B cell (primary cell): Measurements from ENCODE around the gene DLST. TPM values are rescaled to one million over a fixed set of nuclear protein-coding genes. Genes with fewer than 3 reads are reported as not detected.

Source experiments
- ATAC-seq: fragments of 200-7000 bp; cut with Tn5 transposase; one replicate; pipeline ENCODE4 v1.10.0; 2021; ENCODE audit warnings: low read depth, mild to moderate bottlenecking, moderate number of reproducible peaks, moderate library complexity
- CTCF ChIA-PET: fragments of 350-600 bp; sonication (Branson Sonifier 250); formaldehyde crosslinking; loops from one replicate; lab custom pipeline; 2021; ENCODE audit warnings: antibody characterized with exemption, inconsistent platforms; lab: Charles Lee
- POLR2A ChIA-PET: fragments of 350-600 bp; sonication (Branson Sonifier 250); formaldehyde crosslinking; loops from one replicate; lab custom pipeline; 2021; ENCODE audit warnings: antibody characterized with exemption; lab: Charles Lee
- DNase-seq: peaks from one replicate; pipeline ENCODE4 v3.0.0; 2013
- H2AFZ ChIP-seq: 2 replicates; pipeline ENCODE4 v1.6.1; 2012; ENCODE audit warnings: mild to moderate bottlenecking, low read depth, low read length; ENCODE audit not compliant: insufficient read depth, poor library complexity, severe bottlenecking
- H3K27ac ChIP-seq, 2 donors: 1 replicate in 1 of 2; 2 replicates in 1 of 2; pipeline ENCODE4 v1.5.1; 2012 to 2013; ENCODE audit warnings: low read length in 2 of 2, mild to moderate bottlenecking in 2 of 2, moderate library complexity in 1 of 2
- H3K27me3 ChIP-seq, 4 experiments: fragments of 200-600 bp in 1 of 4; sonication (generic) in 1 of 4; replicated peaks in 1 of 4; 1 replicate in 2 of 4; 2 replicates in 2 of 4; pipeline versions ENCODE4 v1.6.1 to v1.7.0; 2013 to 2016; ENCODE audit warnings: low read length in 3 of 4, mild to moderate bottlenecking in 2 of 4, mixed read lengths in 1 of 4, moderate library complexity in 1 of 4; ENCODE audit not compliant: insufficient read depth in 4 of 4, control insufficient read depth in 3 of 4; ENCODE audit errors: control extremely low read depth in 1 of 4
- H3K36me3 ChIP-seq, 2 experiments: replicated peaks in 1 of 2; 1 replicate in 1 of 2; 2 replicates in 1 of 2; pipeline versions ENCODE4 v1.6.1 to v1.7.1; 2013; ENCODE audit warnings: low read length in 1 of 2; ENCODE audit not compliant: insufficient read depth in 2 of 2, control insufficient read depth in 1 of 2; ENCODE audit errors: control extremely low read depth in 1 of 2, extremely low read depth in 1 of 2
- H3K4me1 ChIP-seq, 2 donors: fragments of 200-600 bp in 1 of 2; sonication (generic) in 1 of 2; 1 replicate in 1 of 2; 2 replicates in 1 of 2; pipeline versions ENCODE4 v1.5.1 to v1.6.1; 2013 to 2017; ENCODE audit warnings: low read length in 2 of 2; ENCODE audit not compliant: control insufficient read depth in 2 of 2, insufficient read depth in 2 of 2
- H3K4me2 ChIP-seq: replicated peaks from 2 replicates; pipeline ENCODE3; 2012; ENCODE audit warnings: mild to moderate bottlenecking, low read depth, low read length; ENCODE audit not compliant: poor library complexity, severe bottlenecking
- H3K4me3 ChIP-seq, 5 experiments: fragments of 200-600 bp in 1 of 5; sonication (generic) in 1 of 5; 1 replicate in 3 of 5; 2 replicates in 2 of 5; pipeline versions ENCODE4 v1.5.1 to v1.7.0; 2011 to 2016; ENCODE audit warnings: low read length in 4 of 5, mild to moderate bottlenecking in 4 of 5, low read depth in 2 of 5, control low read depth in 1 of 5, moderate library complexity in 1 of 5; ENCODE audit not compliant: insufficient read depth in 1 of 5; ENCODE audit errors: control extremely low read depth in 1 of 5, extremely low read depth in 1 of 5
- H3K79me2 ChIP-seq: fragments of 200-600 bp; sonication (generic); one replicate; pipeline ENCODE4 v1.6.0; 2016; ENCODE audit warnings: low read length; ENCODE audit not compliant: control insufficient read depth, insufficient read depth
- H3K9ac ChIP-seq: fragments of 200-600 bp; sonication (generic); 2 replicates; pipeline ENCODE4 v1.6.1; 2017; ENCODE audit warnings: mild to moderate bottlenecking, low read length, moderate library complexity
- H3K9me3 ChIP-seq, 3 donors: one replicate each; pipeline versions ENCODE4 v1.6.1 to v1.7.1; 2013; ENCODE audit warnings: low read length in 2 of 3; ENCODE audit not compliant: control insufficient read depth in 2 of 3, insufficient read depth in 1 of 3; ENCODE audit errors: control extremely low read depth in 1 of 3
- H4K20me1 ChIP-seq: 2 replicates; pipeline ENCODE4 v1.6.0; 2012; ENCODE audit warnings: mild to moderate bottlenecking, low read length; ENCODE audit not compliant: insufficient read depth, control insufficient read depth, poor library complexity, severe bottlenecking
- H3K27ac Mint-ChIP-seq: one replicate; pipeline ENCODE4 v1.8.0; 2021; ENCODE audit warnings: mixed read lengths
- H3K27me3 Mint-ChIP-seq: one replicate; pipeline ENCODE4 v1.8.0; 2021; ENCODE audit warnings: mixed read lengths
- H3K4me1 Mint-ChIP-seq: one replicate; pipeline ENCODE4 v1.8.0; 2021; ENCODE audit warnings: mixed read lengths
- H3K4me3 Mint-ChIP-seq: one replicate; pipeline ENCODE4 v1.8.0; 2021; ENCODE audit warnings: mixed read lengths
- H3K9me3 Mint-ChIP-seq: one replicate; pipeline ENCODE4 v1.8.0; 2022; ENCODE audit warnings: mixed read lengths; ENCODE audit not compliant: insufficient read depth
- CTCF ChIP-seq: fragments of 200-600 bp; IDR thresholded peaks from one replicate; pipeline ENCODE4 v1.8.0; 2022; ENCODE audit warnings: antibody characterized with exemption, mild to moderate bottlenecking
- EZH2 ChIP-seq: IDR thresholded peaks from 2 replicates; pipeline ENCODE4 v1.6.1; 2012; ENCODE audit warnings: borderline replicate concordance, low read depth, mild to moderate bottlenecking, moderate library complexity, low read length; ENCODE audit not compliant: insufficient read depth, poor library complexity, severe bottlenecking
- WGBS: methylation state at CpG from one replicate; pipeline ENCODE4 v1.1.5; 2013; ENCODE audit warnings: missing lambda C conversion rate; ENCODE audit not compliant: insufficient coverage; 5-methylcytosine and 5-hydroxymethylcytosine counted together
- intact Hi-C: fragments of 100-400 bp; cut with micrococcal nuclease; formaldehyde crosslinking; loops from one replicate; pipeline ENCODE4 v1.10.0; 2022
- polyA plus RNA-seq: library from polyadenylated mRNA; depleted of rRNA; stranded (reverse); fragments of >200 nt; gene quantifications from 2 replicates; pipeline ENCODE4 v1.2.3, GENCODE V29; 2012
- total RNA-seq, 2 donors: library from RNA; stranded (reverse); fragments of 120-200 nt in 1 of 2; gene quantifications; 1 replicate in 1 of 2; 2 replicates in 1 of 2; pipeline versions ENCODE4 v1.2.3 to v1.2.4, GENCODE V29; 2013 to 2022

The DLST gene
- total and polyA plus RNA-seq, 2 donors (not counting 1 experiment from before 2014, with no cell fraction given) = 73.1 to 89.5 TPM

- no peaks in the 10 kb centered on the region for H4K20me1 ChIP-seq
- no peak for DNase-seq
- ATAC-seq = no peak
- H3K4me3 ChIP-seq = no peak overlapping the region
- no peaks in the 10 kb centered on the region for H3K36me3 ChIP-seq
- WGBS = 93% methylated on average over 8 of the region's 10 CpGs
- H3K27me3 ChIP-seq = no peaks in the 10 kb centered on the region
- CTCF ChIA-PET = interaction anchor here (0.7 to 25.3 kb wide), 3 partner anchors 33 to 171 kb away, joined by 3 to 926 read pairs (median 3); partner anchors contain the start of genes DLST and PROX2
- no peaks in the 10 kb centered on the region for H3K4me1 Mint-ChIP-seq
- no peak for TF ChIP-seq EZH2
- no peak for TF ChIP-seq CTCF
- H3K4me1 ChIP-seq = no peaks in the 10 kb centered on the region
- H3K4me3 Mint-ChIP-seq = no peak overlapping the region
- no peaks in the 10 kb centered on the region for H3K9me3 ChIP-seq
- intact Hi-C loops = no loop called here
- H3K27me3 Mint-ChIP-seq = no peaks in the 10 kb centered on the region
- H3K9me3 Mint-ChIP-seq = no peaks in the 10 kb centered on the region
- H3K27ac ChIP-seq = no peak overlapping the region
- no peak overlapping the region for H3K9ac ChIP-seq
- no peak overlapping the region for H3K4me2 ChIP-seq
- POLR2A ChIA-PET = no interaction called here
- H3K27ac Mint-ChIP-seq = no peak overlapping the region
- H2AFZ ChIP-seq = no peak overlapping the region
- no peaks in the 10 kb centered on the region for H3K79me2 ChIP-seq
These were observed 31.1 kb downstream of the DLST start for GRCh38 chr14:74912801-74913200.

- ATAC-seq = no peak
- H3K27ac Mint-ChIP-seq = no peak overlapping the region
- POLR2A ChIA-PET = no interaction called here
These were observed 31.7 kb downstream of the DLST start for GRCh38 chr14:74913393-74913910.

More at GRCh38 chr14:74913393-74913910, 31.7 kb downstream of the DLST start:
- Histone ChIP-seq H3K9me3 (no peaks in the 10 kb centered on the region), H3K9ac (no peak overlapping the region), H3K4me1 (no peaks in the 10 kb centered on the region), H3K4me3 (no peak overlapping the region), H3K36me3 (no peaks in the 10 kb centered on the region), H3K4me2 (no peak overlapping the region), H2AFZ (no peak overlapping the region), H3K27me3 (no peaks in the 10 kb centered on the region), H3K79me2 (no peaks in the 10 kb centered on the region), H3K27ac (no peak overlapping the region), H4K20me1 (no peaks in the 10 kb centered on the region)
- intact Hi-C loops = no loop called here
- TF ChIP-seq EZH2 = no peak
- no peak for TF ChIP-seq CTCF
- 61% methylated on average over 3 of the region's 5 CpGs for WGBS
- Mint-ChIP-seq H3K4me1 (no peaks in the 10 kb centered on the region), H3K4me3 (no peak overlapping the region), H3K9me3 (no peaks in the 10 kb centered on the region), H3K27me3 (no peaks in the 10 kb centered on the region)
- no peak for DNase-seq
- CTCF ChIA-PET = interaction anchor here (0.7 to 25.3 kb wide), 2 partner anchors 47 to 171 kb away, joined by 3 to 926 read pairs; partner anchors contain the start of genes DLST and PROX2
